Adrenal gland (tissue), 5 donors: ENCODE data around the gene ADGRB3.

ENCODE experiments used
- POLR2A ChIP-seq, 2 donors: fragments of 450-650 bp; IDR thresholded peaks; one replicate each; pipeline ENCODE4 v1.6.1; 2017; ENCODE audit warnings: antibody characterized with exemption in 2 of 2, mild to moderate bottlenecking in 2 of 2, moderate library complexity in 1 of 2
- TF ChIP-seq, protein P1 (sequence below), 6 experiments: fragments of 450-650 bp in 4 of 6; fragments of 200-600 bp in 2 of 6; sonication (generic) in 1 of 6; IDR thresholded peaks; 1 replicate in 5 of 6; 2 replicates in 1 of 6; pipeline versions ENCODE4 v1.5.1 to v1.8.0; 2016 to 2021; ENCODE audit warnings: antibody characterized with exemption in 6 of 6, mild to moderate bottlenecking in 2 of 6, moderate library complexity in 1 of 6
- donor health status: DM: no; HTN: no; CAD: no.

DNA sequence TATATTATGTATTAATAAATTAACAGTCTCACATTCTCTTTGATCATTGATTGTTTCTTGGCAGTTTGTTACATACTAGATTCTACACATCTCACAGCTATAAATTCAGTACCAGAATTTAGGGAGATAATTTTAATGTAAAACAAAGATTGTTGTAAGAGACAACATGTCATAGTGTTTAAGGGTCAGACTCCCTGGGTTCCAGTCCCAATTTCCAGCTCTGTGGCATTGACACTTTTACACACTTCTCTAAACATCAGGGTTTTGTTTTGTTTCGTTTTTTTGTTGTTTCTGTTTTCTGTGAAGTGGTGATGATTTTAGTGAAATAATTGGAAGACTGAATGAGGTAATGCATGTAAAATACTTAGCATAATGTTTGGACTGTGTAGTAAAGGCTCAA is 19.9 kb downstream of the ADGRB3 start:
- no peak for TF ChIP-seq POLR2A (IDR thresholded peaks at IDR 0.05)
- TF ChIP-seq, protein P1, sequence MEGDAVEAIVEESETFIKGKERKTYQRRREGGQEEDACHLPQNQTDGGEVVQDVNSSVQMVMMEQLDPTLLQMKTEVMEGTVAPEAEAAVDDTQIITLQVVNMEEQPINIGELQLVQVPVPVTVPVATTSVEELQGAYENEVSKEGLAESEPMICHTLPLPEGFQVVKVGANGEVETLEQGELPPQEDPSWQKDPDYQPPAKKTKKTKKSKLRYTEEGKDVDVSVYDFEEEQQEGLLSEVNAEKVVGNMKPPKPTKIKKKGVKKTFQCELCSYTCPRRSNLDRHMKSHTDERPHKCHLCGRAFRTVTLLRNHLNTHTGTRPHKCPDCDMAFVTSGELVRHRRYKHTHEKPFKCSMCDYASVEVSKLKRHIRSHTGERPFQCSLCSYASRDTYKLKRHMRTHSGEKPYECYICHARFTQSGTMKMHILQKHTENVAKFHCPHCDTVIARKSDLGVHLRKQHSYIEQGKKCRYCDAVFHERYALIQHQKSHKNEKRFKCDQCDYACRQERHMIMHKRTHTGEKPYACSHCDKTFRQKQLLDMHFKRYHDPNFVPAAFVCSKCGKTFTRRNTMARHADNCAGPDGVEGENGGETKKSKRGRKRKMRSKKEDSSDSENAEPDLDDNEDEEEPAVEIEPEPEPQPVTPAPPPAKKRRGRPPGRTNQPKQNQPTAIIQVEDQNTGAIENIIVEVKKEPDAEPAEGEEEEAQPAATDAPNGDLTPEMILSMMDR (IDR thresholded peaks at IDR 0.05) = no peak
